Measurements from ENCODE around the gene TRIM41. TPM values are rescaled to one million over a fixed set of nuclear protein-coding genes. Genes with fewer than 3 reads are reported as not detected.
"Not testable (repeated sequence)": the region's sequence is repeated elsewhere in the genome, so short reads cannot be mapped to it uniquely, and the experiment has no call there.

TRIM41 gene
- total RNA-seq, 4 donors from 2014 or later = 17.9 to 23.9 (median 18.7) TPM

DNA sequence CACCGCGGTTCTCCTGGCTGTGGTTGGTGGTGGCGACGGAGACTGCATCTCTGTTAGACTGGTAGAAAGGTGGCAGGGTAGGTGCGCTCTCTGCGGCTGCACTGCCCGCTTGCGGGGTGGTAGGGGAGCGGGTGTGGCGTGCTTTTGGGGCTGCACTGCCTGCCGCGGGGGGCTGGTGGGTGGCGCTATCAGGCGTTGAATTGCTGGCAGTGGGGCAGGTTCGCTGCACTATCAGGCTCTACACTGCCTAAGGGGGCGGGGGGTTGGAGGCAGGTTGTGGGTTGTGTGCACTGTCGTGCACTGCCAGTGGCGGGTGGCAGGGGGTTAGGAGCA is 58.9 kb downstream of the TRIM41 start:
- Histone ChIP-seq H3K4me3 (no peak overlapping the region), H3K27ac (no peak overlapping the region), H3K9me3 (no peaks in the 10 kb centered on the region), H3K36me3 (no peaks in the 10 kb centered on the region), H3K4me1 (no peaks in the 10 kb centered on the region), H3K27me3 (no peaks in the 10 kb centered on the region)
- in situ Hi-C loops (cut with MboI; ENCODE audit: low pct_ligation_motif_present in 1 of 4, low pct_unique_long_range_greater_than_20kb in 1 of 4, low sequenced_read_pairs in 3 of 4) (no loop called here), intact Hi-C loops (cut with DNase I; ENCODE audit: low total_unique reads) (no loop called here)
- TF ChIP-seq POLR2AphosphoS5 (IDR thresholded peaks at IDR 0.05) = no peak
- TF ChIP-seq, protein P1, sequence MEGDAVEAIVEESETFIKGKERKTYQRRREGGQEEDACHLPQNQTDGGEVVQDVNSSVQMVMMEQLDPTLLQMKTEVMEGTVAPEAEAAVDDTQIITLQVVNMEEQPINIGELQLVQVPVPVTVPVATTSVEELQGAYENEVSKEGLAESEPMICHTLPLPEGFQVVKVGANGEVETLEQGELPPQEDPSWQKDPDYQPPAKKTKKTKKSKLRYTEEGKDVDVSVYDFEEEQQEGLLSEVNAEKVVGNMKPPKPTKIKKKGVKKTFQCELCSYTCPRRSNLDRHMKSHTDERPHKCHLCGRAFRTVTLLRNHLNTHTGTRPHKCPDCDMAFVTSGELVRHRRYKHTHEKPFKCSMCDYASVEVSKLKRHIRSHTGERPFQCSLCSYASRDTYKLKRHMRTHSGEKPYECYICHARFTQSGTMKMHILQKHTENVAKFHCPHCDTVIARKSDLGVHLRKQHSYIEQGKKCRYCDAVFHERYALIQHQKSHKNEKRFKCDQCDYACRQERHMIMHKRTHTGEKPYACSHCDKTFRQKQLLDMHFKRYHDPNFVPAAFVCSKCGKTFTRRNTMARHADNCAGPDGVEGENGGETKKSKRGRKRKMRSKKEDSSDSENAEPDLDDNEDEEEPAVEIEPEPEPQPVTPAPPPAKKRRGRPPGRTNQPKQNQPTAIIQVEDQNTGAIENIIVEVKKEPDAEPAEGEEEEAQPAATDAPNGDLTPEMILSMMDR (IDR thresholded peaks at IDR 0.05) = no peak
- no peak for TF ChIP-seq EP300 (IDR thresholded peaks at IDR 0.05; ENCODE audit: low read depth)
- no peak for TF ChIP-seq POLR2A (IDR thresholded peaks at IDR 0.05)
- WGBS, 2 donors (ENCODE audit: low coverage in 1 of 2) = 92 to 100% methylated on average over 5 to 18 of the region's 18 CpGs
- DNase-seq = no peak

DNA sequence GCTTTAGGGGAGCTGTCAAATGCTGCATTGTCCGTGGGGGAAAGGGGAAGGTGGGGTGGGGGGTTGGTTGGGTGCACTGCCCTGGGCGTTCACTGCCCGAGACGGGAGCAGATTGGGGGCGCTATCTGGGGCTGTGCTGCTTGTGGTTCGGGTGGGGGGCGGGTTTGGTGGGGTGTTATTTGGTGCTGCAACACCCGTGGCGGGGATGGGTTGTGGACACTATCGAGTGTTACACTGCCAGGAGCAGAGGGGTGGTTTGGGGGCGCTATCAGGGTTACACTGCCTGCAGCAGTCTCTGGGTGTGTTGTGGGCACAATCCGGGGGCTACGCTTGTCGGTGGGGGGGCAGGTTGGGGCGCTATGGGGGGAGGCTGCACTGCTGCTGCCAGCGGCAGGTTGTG is 59.3 kb downstream of the TRIM41 start:
- H3K9me3 ChIP-seq; DNase-seq; H3K36me3 ChIP-seq; H3K4me3 ChIP-seq; in situ Hi-C loops (cut with MboI; ENCODE audit: low pct_ligation_motif_present in 1 of 4, low pct_unique_long_range_greater_than_20kb in 1 of 4, low sequenced_read_pairs in 3 of 4); intact Hi-C loops (cut with DNase I; ENCODE audit: low total_unique reads); H3K4me1 ChIP-seq; H3K27me3 ChIP-seq; H3K27ac ChIP-seq: not testable (repeated sequence)
- whole genome bisulfite sequencing, 2 donors (ENCODE audit: low coverage in 1 of 2) = 87% methylated on average over 12 of the region's 16 CpGs; no CpG with 5 or more reads in 1 of the 2 donors

DNA sequence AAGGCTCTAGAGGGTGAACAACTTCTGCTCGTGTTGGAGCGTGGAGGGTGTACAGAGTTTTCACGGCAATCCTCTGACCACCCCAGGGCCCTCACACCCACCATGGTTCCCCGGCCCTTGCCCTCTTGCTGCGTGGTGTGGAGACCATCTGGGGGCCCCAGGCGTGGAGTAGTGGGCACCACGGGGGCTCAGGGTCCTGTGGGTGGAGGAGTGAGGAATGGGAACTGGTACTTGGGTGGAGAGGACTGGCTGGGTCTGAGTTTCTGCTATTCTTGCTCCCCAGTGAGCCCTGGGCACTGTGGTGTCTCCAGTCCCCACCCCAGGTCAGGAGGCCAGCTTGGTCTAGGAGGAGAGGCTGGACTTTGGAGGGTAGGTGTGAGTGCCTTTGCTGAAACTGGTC is 59.8 kb downstream of the TRIM41 start:
- in situ Hi-C loops (cut with MboI; ENCODE audit: low pct_ligation_motif_present in 1 of 4, low pct_unique_long_range_greater_than_20kb in 1 of 4, low sequenced_read_pairs in 3 of 4) = no loop called here
- Histone ChIP-seq H3K27ac (no peak overlapping the region), H3K9me3 (no peaks in the 10 kb centered on the region), H3K36me3 (no peaks in the 10 kb centered on the region), H3K4me3 (no peak overlapping the region), H3K4me1 (no peaks in the 10 kb centered on the region), H3K27me3 (no peaks in the 10 kb centered on the region)
- intact Hi-C loops (cut with DNase I; ENCODE audit: low total_unique reads) = no loop called here
- TF ChIP-seq POLR2AphosphoS5 (IDR thresholded peaks at IDR 0.05) = no peak
- TF ChIP-seq EP300 (IDR thresholded peaks at IDR 0.05; ENCODE audit: low read depth) = no peak
- TF ChIP-seq, protein P1 (IDR thresholded peaks at IDR 0.05) = no peak
- TF ChIP-seq POLR2A (IDR thresholded peaks at IDR 0.05) = no peak
- 92% methylated on average over 6 of the region's 7 CpGs; no CpG with 5 or more reads in 1 of the 2 donors for WGBS, 2 donors (ENCODE audit: low coverage in 1 of 2)
- DNase-seq = no peak

DNA sequence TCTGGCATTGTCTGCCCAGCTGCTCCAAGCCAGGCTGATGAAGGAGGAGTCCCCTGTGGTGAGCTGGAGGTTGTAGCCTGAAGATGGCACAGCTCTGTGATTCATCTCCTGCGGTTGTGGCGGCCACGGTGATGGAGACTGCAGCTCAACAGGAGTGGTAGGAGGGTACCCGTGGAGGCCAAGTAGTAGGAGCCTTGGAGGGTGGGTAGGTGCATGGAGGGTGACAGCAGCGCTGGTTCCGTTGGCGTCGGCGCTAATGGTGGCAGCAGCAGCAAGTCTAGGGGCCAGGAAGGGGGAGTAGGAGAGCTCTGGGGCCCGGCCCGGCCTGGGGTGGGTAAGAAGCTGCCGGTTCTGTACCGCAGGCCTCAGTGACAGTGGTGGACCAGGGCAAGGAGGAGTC is 60.3 kb downstream of the TRIM41 start:
- Histone ChIP-seq H3K9me3 (no peaks in the 10 kb centered on the region), H3K4me1 (no peaks in the 10 kb centered on the region), H3K27me3 (no peaks in the 10 kb centered on the region), H3K36me3 (no peaks in the 10 kb centered on the region), H3K4me3 (no peak overlapping the region), H3K27ac (no peak overlapping the region)
- TF ChIP-seq POLR2AphosphoS5 (IDR thresholded peaks at IDR 0.05) (no peak), EP300 (IDR thresholded peaks at IDR 0.05; ENCODE audit: low read depth) (no peak), POLR2A (IDR thresholded peaks at IDR 0.05) (no peak)
- TF ChIP-seq, protein P1 (IDR thresholded peaks at IDR 0.05) = no peak
- DNase-seq = no peak
- WGBS, 2 donors (ENCODE audit: low coverage in 1 of 2) = 89% methylated on average over 13 of the region's 13 CpGs; no CpG with 5 or more reads in 1 of the 2 donors
- intact Hi-C loops (cut with DNase I; ENCODE audit: low total_unique reads) = no loop called here
- in situ Hi-C loops (cut with MboI; ENCODE audit: low pct_ligation_motif_present in 1 of 4, low pct_unique_long_range_greater_than_20kb in 1 of 4, low sequenced_read_pairs in 3 of 4) = no loop called here

Measured in transverse colon (tissue), 4 donors.